DOHH2 (cell line): ENCODE results near the gene ERI3.

Experiments
- H3F3A ChIP-seq: fragments of 200-600 bp; sonication (generic), shearing (Covaris generic); 2 replicates; pipeline ENCODE4 v1.6.0; 2016; ENCODE audit warnings: antibody characterized with exemption, mild to moderate bottlenecking; ENCODE audit not compliant: control insufficient read depth, insufficient read depth
- H3K27ac ChIP-seq: fragments of 200-600 bp; sonication (generic); 2 replicates; pipeline ENCODE4 v1.5.1; 2014; ENCODE audit warnings: low read depth, mild to moderate bottlenecking, low read length, moderate library complexity
- H3K27me3 ChIP-seq: fragments of 200-600 bp; sonication (generic); 2 replicates; pipeline ENCODE4 v1.6.1; 2014; ENCODE audit warnings: mild to moderate bottlenecking, low read length, mixed read lengths; ENCODE audit not compliant: control insufficient read depth
- H3K36me3 ChIP-seq: fragments of 200-600 bp; sonication (generic); 2 replicates; pipeline ENCODE4 v1.6.1; 2014; ENCODE audit warnings: mild to moderate bottlenecking, low read length, moderate library complexity, mixed read lengths; ENCODE audit not compliant: control insufficient read depth
- H3K4me1 ChIP-seq: fragments of 200-600 bp; sonication (generic); 2 replicates; pipeline ENCODE4 v1.6.1; 2014; ENCODE audit warnings: mild to moderate bottlenecking, low read length, mixed read lengths; ENCODE audit not compliant: control insufficient read depth
- H3K4me2 ChIP-seq: fragments of 200-600 bp; sonication (generic); 2 replicates; pipeline ENCODE4 v1.6.0; 2014; ENCODE audit warnings: mild to moderate bottlenecking, low read length, moderate library complexity
- H3K4me3 ChIP-seq: fragments of 200-600 bp; sonication (generic); 2 replicates; pipeline ENCODE4 v1.5.1; 2014; ENCODE audit warnings: mild to moderate bottlenecking, low read length, mixed read lengths
- H3K79me2 ChIP-seq: fragments of 200-600 bp; sonication (generic); 2 replicates; pipeline ENCODE4 v1.6.1; 2014; ENCODE audit warnings: mild to moderate bottlenecking, low read length, mixed read lengths; ENCODE audit not compliant: control insufficient read depth
- H3K9me2 ChIP-seq: fragments of 200-600 bp; sonication (generic); replicated peaks from 2 replicates; pipeline ENCODE4 v1.6.1; 2014; ENCODE audit warnings: mild to moderate bottlenecking, low read length, mixed read lengths; ENCODE audit not compliant: control insufficient read depth
- H3K9me3 ChIP-seq: fragments of 200-600 bp; sonication (generic); 2 replicates; pipeline ENCODE4 v1.6.1; 2014; ENCODE audit warnings: antibody characterized with exemption, low read length, mixed read lengths; ENCODE audit not compliant: control insufficient read depth, insufficient read depth
- H4K20me1 ChIP-seq: fragments of 200-600 bp; sonication (generic); 2 replicates; pipeline ENCODE4 v1.6.0; 2014; ENCODE audit warnings: low read depth, mild to moderate bottlenecking, antibody characterized with exemption, low read length, moderate library complexity; ENCODE audit not compliant: control insufficient read depth, insufficient read depth
- CTCF ChIP-seq: fragments of 200-600 bp; sonication (generic); IDR thresholded peaks from one replicate; pipeline ENCODE4 v1.5.1; 2014; ENCODE audit warnings: antibody characterized with exemption, mild to moderate bottlenecking, low read depth, low read length; ENCODE audit not compliant: poor library complexity, severe bottlenecking
- EZH2phosphoT487 ChIP-seq: fragments of 200-600 bp; sonication (generic); IDR thresholded peaks from 2 replicates; pipeline ENCODE4 v1.6.1; 2017; ENCODE audit warnings: borderline replicate concordance, mild to moderate bottlenecking, antibody characterized with exemption, low read length, moderate library complexity, mixed read lengths

ERI3 gene

GRCh38 chr1:44260792-44261170 is 94.3 kb downstream of the ERI3 start:
- Histone ChIP-seq H3K4me2 (no peak overlapping the region), H3F3A (no peaks in the 10 kb centered on the region), H3K4me3 (no peak overlapping the region), H3K9me2 (no peaks in the 10 kb centered on the region), H3K36me3 (no peaks in the 10 kb centered on the region), H4K20me1 (peaks cover 2% of the 10 kb centered on the region; the same call in 1 of the 2 replicates), H3K9me3 (no peaks in the 10 kb centered on the region), H3K27ac (no peak overlapping the region), H3K79me2 (no peaks in the 10 kb centered on the region), H3K27me3 (no peaks in the 10 kb centered on the region), H3K4me1 (no peaks in the 10 kb centered on the region)
- TF ChIP-seq CTCF (no peak), EZH2phosphoT487 (no peak)

GRCh38 chr1:44259090-44259489 is 96.0 kb downstream of the ERI3 start:
- no peaks in the 10 kb centered on the region for H3K9me3 ChIP-seq
- TF ChIP-seq CTCF, result no peak
- TF ChIP-seq EZH2phosphoT487, result no peak
- no peaks in the 10 kb centered on the region for H3K9me2 ChIP-seq
- no peaks in the 10 kb centered on the region for H3K4me1 ChIP-seq
- H3K27me3 ChIP-seq, result no peaks in the 10 kb centered on the region
- peaks cover 2% of the 10 kb centered on the region; the same call in 1 of the 2 replicates for H4K20me1 ChIP-seq
- no peaks in the 10 kb centered on the region for H3K36me3 ChIP-seq
- H3K4me3 ChIP-seq, result no peak overlapping the region
- no peaks in the 10 kb centered on the region for H3F3A ChIP-seq
- H3K27ac ChIP-seq, result no peak overlapping the region
- H3K4me2 ChIP-seq, result no peak overlapping the region
- H3K79me2 ChIP-seq, result no peaks in the 10 kb centered on the region

GRCh38 chr1:44256762-44257554 is 98.1 kb downstream of the ERI3 start:
- H3K79me2 ChIP-seq, result no peaks in the 10 kb centered on the region
- H3K4me1 ChIP-seq, result no peaks in the 10 kb centered on the region
- no peaks in the 10 kb centered on the region for H3K9me2 ChIP-seq
- H3K36me3 ChIP-seq, result no peaks in the 10 kb centered on the region
- no peak overlapping the region for H3K27ac ChIP-seq
- no peak for TF ChIP-seq EZH2phosphoT487
- no peak for TF ChIP-seq CTCF
- no peaks in the 10 kb centered on the region for H3F3A ChIP-seq
- no peak overlapping the region for H3K4me3 ChIP-seq
- H4K20me1 ChIP-seq, result peaks cover 2% of the 10 kb centered on the region; the same call in 1 of the 2 replicates
- no peaks in the 10 kb centered on the region for H3K27me3 ChIP-seq
- no peak overlapping the region for H3K4me2 ChIP-seq
- H3K9me3 ChIP-seq, result no peaks in the 10 kb centered on the region
